HEK293T (cell line): ENCODE results near the gene FOXO3.

Experiments used
- SP1 ChIP-seq: fragments of 450-650 bp; IDR thresholded peaks from 2 replicates; pipeline ENCODE4 v1.6.1; 2017
- SUZ12 ChIP-seq: fragments of 450-650 bp; IDR thresholded peaks from 2 replicates; pipeline ENCODE4 v1.6.1; 2016; ENCODE audit warnings: mild to moderate bottlenecking
- TARDBP ChIP-seq: fragments of 450-650 bp; IDR thresholded peaks from 2 replicates; pipeline ENCODE4 v1.6.1; 2016

- TF ChIP-seq TARDBP (no peak), SUZ12 (no peak), SP1 (no peak)
These were observed 55.8 kb downstream of the FOXO3 start for GRCh38 chr6:108616544-108616943.
